Stimulated activated CD8-positive, alpha-beta memory T cell treated with anti-CD3 and anti-CD28 coated beads, Interleukin-2, amount 100 ng/mL, for 1 hour (primary cell): Measurements from ENCODE around the gene TMEM223.
"Not testable (repeated sequence)": the region's sequence is repeated elsewhere in the genome, so short reads cannot be mapped to it uniquely, and the experiment has no call there.

ENCODE experiments used
- DNase-seq, 2 donors: peaks; one replicate each; pipeline ENCODE4 v3.0.0-alpha.2; 2020; ENCODE audit warnings: low read depth in 2 of 2

The TMEM223 gene

GRCh38 chr11:62752994-62753735 is 38.6 kb downstream of the TMEM223 start:
- no peak for DNase-seq

- no peak for DNase-seq
These were observed 39.5 kb downstream of the TMEM223 start for GRCh38 chr11:62752177-62752785.

GRCh38 chr11:62749931-62750330 is 41.9 kb downstream of the TMEM223 start:
- DNase-seq = not testable (repeated sequence)

GRCh38 chr11:62747475-62748160 is 44.2 kb downstream of the TMEM223 start:
- DNase-seq = no peak
